ENCODE results near the gene CBX1.
"Not testable (repeated sequence)": the region's sequence is repeated elsewhere in the genome, so short reads cannot be mapped to it uniquely, and the experiment has no call there.

CBX1 gene

GRCh38 chr17:48123111-48123510 lies 21.8 kb upstream of the CBX1 start:
- DNase-seq (ENCODE audit: low spot score), result no peak

GRCh38 chr17:48122665-48123045 lies 21.4 kb upstream of the CBX1 start:
- no peak for DNase-seq (ENCODE audit: low spot score)

GRCh38 chr17:48121923-48122664 lies 20.8 kb upstream of the CBX1 start:
- DNase-seq (ENCODE audit: low spot score), result no peak

- DNase-seq (ENCODE audit: low spot score), result no peak
These were observed 12.0 kb upstream of the CBX1 start for GRCh38 chr17:48113201-48113676.

- DNase-seq (ENCODE audit: low spot score), result no peak
These were observed 10.6 kb upstream of the CBX1 start for GRCh38 chr17:48111937-48112241.

- no peak for DNase-seq (ENCODE audit: low spot score)
These were observed 9.5 kb upstream of the CBX1 start for GRCh38 chr17:48110761-48111160.

- peak; percentile 95 for DNase-seq (ENCODE audit: low spot score)
These were observed 6.1 kb upstream of the CBX1 start, which contains the start of gene SNX11 for GRCh38 chr17:48107137-48108055. Gene SNX11 (plus strand): TSS chr17:48107766. CDS start chr17:48112044, 4,278 bp downstream.

GRCh38 chr17:48106802-48107136 lies 5.5 kb upstream of the CBX1 start:
- no peak for DNase-seq (ENCODE audit: low spot score)

GRCh38 chr17:48104440-48104839 lies 3.2 kb upstream of the CBX1 start:
- DNase-seq (ENCODE audit: low spot score), result no peak

GRCh38 chr17:48102798-48103715 lies 1.8 kb upstream of the CBX1 start:
- DNase-seq (ENCODE audit: low spot score), result no peak

- DNase-seq (ENCODE audit: low spot score), result no peak
These were observed 919 bp upstream of the CBX1 start for GRCh38 chr17:48102043-48102750.

GRCh38 chr17:48100591-48101011 lies 677 bp downstream of the CBX1 start:
- peak; percentile 49 for DNase-seq (ENCODE audit: low spot score)

GRCh38 chr17:48100160-48100559 lies 1.1 kb downstream of the CBX1 start:
- DNase-seq (ENCODE audit: low spot score), result no peak

- DNase-seq (ENCODE audit: low spot score), result no peak
These were observed 5.7 kb downstream of the CBX1 start for GRCh38 chr17:48095611-48096010.

- DNase-seq (ENCODE audit: low spot score), result no peak
These were observed 7.8 kb downstream of the CBX1 start for GRCh38 chr17:48093341-48094045.

- DNase-seq (ENCODE audit: low spot score), result no peak
These were observed 16.3 kb downstream of the CBX1 start for GRCh38 chr17:48084932-48085331.

GRCh38 chr17:48081858-48082257 lies 19.4 kb downstream of the CBX1 start:
- no peak for DNase-seq (ENCODE audit: low spot score)

- not testable (repeated sequence) for DNase-seq (ENCODE audit: low spot score)
These were observed 24.1 kb downstream of the CBX1 start for GRCh38 chr17:48077152-48077551.

GRCh38 chr17:48074322-48075081 lies 26.8 kb downstream of the CBX1 start:
- DNase-seq (ENCODE audit: low spot score), result no peak

- DNase-seq (ENCODE audit: low spot score), result not testable (repeated sequence)
These were observed 27.6 kb downstream of the CBX1 start for GRCh38 chr17:48073566-48074094.
